Measurements from ENCODE around the gene ZNF593OS.

ZNF593OS gene

DNA sequence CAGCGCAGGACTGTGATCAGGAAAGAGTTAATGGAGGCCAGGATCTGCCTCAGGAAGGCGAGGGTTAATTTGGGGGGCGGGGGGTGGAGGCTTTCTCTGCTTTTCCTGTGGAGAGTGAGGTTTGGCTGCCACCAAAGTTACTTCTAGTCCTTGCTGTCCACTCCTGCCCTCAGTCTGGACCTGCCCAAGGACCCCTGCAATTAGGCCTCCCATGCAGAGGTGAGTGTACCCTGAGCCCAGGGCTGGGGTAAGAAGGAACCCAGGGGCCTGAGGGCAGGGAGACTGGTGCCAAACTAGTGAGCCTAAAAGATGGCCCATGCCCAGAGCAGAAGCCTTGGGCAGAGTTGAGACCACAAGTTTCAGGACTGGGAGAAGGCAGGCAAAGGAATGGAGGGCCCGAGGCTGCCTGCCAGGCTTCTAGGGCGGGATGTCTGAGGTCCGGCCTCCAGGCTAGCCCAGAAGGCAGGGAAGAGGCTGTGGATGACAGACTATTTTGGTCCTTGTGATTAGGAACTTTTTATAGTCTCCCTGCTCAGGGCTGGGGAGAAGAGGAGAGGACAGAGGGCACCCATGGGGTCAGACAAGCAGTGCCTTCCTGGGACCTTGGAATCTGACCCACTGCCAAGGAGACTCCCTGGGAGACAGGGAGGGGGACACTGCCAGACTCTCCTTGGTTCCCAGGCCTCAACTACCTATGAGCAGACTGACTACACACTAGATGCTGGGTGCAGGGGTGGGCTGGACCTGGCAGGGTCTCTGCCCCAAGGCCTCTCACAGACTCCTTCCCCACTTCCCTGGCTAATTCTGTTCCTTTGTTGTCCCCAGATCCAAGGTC is 12.5 kb downstream of the ZNF593OS start, which contains the start of gene FAM110D:
Gene FAM110D (plus strand): TSS at position 172 of the 835 bp plus-strand sequence. CDS start 2,213 bp downstream, outside the sequence.
- ATAC-seq (ENCODE audit: insufficient read depth, low read depth) (no peak), DNase-seq (no peak)
- Histone ChIP-seq H3K27ac (ENCODE audit: low read length) (no peak within 1 kb of the TSS), H2AFZ (ENCODE audit: low read depth, low read length) (no peak within 1 kb of the TSS), H3K36me3 (ENCODE audit: insufficient read depth, low read length) (no peaks in the 10 kb centered on the region), H3K9ac (ENCODE audit: low read depth, low read length) (no peak within 1 kb of the TSS), H3K27me3 (ENCODE audit: insufficient read depth, low read length, poor library complexity) (peaks cover 39% of the 10 kb centered on the region), H3K79me2 (ENCODE audit: insufficient read depth, low read length) (no peaks in the 10 kb centered on the region), H3K4me1 (ENCODE audit: insufficient read depth, low read length) (peaks cover 25% of the 10 kb centered on the region), H3K4me2 (ENCODE audit: insufficient read depth, low read length) (no peak within 1 kb of the TSS), H3K4me3 (ENCODE audit: low read depth in 1 of 2, low read length in 2 of 2) (no peak within 1 kb of the TSS), H4K20me1 (ENCODE audit: insufficient read depth, low read length) (no peaks in the 10 kb centered on the region), H3K9me3 (ENCODE audit: insufficient read depth, low read length, severe bottlenecking) (no peaks in the 10 kb centered on the region)
- TF ChIP-seq EZH2 (IDR thresholded peaks at IDR 0.05; ENCODE audit: borderline replicate concordance, low read depth, low read length, severe bottlenecking): no peak
- TF ChIP-seq, protein P1, sequence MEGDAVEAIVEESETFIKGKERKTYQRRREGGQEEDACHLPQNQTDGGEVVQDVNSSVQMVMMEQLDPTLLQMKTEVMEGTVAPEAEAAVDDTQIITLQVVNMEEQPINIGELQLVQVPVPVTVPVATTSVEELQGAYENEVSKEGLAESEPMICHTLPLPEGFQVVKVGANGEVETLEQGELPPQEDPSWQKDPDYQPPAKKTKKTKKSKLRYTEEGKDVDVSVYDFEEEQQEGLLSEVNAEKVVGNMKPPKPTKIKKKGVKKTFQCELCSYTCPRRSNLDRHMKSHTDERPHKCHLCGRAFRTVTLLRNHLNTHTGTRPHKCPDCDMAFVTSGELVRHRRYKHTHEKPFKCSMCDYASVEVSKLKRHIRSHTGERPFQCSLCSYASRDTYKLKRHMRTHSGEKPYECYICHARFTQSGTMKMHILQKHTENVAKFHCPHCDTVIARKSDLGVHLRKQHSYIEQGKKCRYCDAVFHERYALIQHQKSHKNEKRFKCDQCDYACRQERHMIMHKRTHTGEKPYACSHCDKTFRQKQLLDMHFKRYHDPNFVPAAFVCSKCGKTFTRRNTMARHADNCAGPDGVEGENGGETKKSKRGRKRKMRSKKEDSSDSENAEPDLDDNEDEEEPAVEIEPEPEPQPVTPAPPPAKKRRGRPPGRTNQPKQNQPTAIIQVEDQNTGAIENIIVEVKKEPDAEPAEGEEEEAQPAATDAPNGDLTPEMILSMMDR (IDR thresholded peaks at IDR 0.05; ENCODE audit: borderline replicate concordance, extremely low read depth, low read length, poor library complexity, severe bottlenecking): no peak

DNA sequence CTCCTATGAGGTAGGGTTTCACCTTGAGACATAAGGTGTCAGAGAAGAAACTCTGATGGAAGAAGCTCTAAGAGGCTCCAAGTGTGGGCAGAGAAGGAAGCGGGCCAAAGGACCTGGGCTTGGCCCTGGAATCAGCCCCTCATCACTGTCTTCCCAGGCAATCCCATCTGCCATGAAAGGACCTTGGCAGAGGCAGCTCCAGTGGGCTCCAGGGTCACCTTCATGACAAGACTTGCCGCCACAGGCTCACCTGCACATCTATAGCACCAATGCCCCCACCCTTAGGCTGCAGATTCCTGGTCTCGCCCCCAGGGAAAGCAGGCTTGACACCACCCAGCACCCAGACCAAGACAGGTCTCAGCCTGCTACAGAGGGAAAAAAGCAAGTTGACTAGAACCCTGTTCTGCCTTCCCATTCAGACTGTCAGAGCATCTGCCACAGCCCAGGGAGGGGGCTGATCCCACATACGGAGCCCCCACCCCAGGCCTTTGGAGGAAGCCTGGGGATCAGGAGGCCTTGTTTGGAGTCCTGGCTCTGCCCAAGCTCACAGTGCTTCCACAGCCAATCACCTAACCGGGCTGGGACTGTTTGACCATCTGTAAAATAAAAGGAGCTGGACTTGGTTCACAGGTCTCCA is 13.2 kb downstream of the ZNF593OS start:
- no peak for ATAC-seq (ENCODE audit: insufficient read depth, low read depth)
- Histone ChIP-seq H3K9me3 (ENCODE audit: insufficient read depth, low read length, severe bottlenecking) (no peaks in the 10 kb centered on the region), H3K36me3 (ENCODE audit: insufficient read depth, low read length) (no peaks in the 10 kb centered on the region), H3K4me3 (ENCODE audit: low read depth in 1 of 2, low read length in 2 of 2) (no peak overlapping the region), H3K4me1 (ENCODE audit: insufficient read depth, low read length) (peaks cover 20% of the 10 kb centered on the region), H3K9ac (ENCODE audit: low read depth, low read length) (no peak overlapping the region), H2AFZ (ENCODE audit: low read depth, low read length) (no peak overlapping the region), H4K20me1 (ENCODE audit: insufficient read depth, low read length) (no peaks in the 10 kb centered on the region), H3K27ac (ENCODE audit: low read length) (no peak overlapping the region), H3K4me2 (ENCODE audit: insufficient read depth, low read length) (no peak overlapping the region), H3K27me3 (ENCODE audit: insufficient read depth, low read length, poor library complexity) (peaks cover 34% of the 10 kb centered on the region), H3K79me2 (ENCODE audit: insufficient read depth, low read length) (no peaks in the 10 kb centered on the region)
- DNase-seq: no peak
- TF ChIP-seq, protein P1 (IDR thresholded peaks at IDR 0.05; ENCODE audit: borderline replicate concordance, extremely low read depth, low read length, poor library complexity, severe bottlenecking): no peak

DNA sequence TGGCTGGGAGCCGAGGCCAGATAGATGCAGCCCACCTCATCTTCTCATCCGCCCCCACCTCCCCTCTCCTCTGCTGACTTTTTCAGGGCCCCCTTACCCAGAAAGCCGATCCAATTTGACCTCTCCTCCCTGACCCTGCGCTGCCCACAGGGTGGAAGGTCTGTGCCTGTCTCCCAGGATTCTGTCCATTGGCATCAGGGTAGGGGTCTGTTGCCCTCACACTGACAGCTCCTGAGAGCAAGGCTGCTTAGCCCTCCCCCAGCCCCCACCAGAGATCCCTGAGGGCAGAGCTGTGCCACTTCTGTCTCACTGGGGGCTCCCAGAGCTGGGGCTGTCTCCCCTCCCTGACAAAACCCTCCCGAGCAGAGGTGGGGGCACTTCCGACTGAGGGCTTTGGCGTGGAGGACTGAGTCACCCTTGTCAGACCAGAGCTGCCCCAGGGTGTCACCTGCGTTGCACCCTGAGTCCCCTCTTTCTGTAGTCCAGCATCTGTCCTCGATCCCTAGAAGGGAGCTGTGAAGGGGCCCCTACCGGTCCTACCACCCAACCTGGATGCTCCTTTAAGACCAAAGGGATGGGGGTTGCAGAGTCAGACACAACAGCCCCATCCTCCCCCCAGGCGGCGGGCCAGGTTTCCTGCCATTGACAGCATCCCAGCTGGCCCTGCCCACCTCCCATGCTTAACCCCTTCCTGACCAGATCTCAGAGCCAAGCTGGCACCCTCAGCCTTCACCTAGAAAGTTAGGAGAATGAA is 15.2 kb downstream of the ZNF593OS start:
- peak; percentile 67 for DNase-seq
- Histone ChIP-seq H3K79me2 (ENCODE audit: insufficient read depth, low read length) (no peaks in the 10 kb centered on the region), H4K20me1 (ENCODE audit: insufficient read depth, low read length) (no peaks in the 10 kb centered on the region), H3K9me3 (ENCODE audit: insufficient read depth, low read length, severe bottlenecking) (no peaks in the 10 kb centered on the region), H2AFZ (ENCODE audit: low read depth, low read length) (0 out of 2 replicates have a peak overlapping the region, but pooled peaks have one; percentile 10), H3K36me3 (ENCODE audit: insufficient read depth, low read length) (no peaks in the 10 kb centered on the region), H3K4me3 (ENCODE audit: low read depth in 1 of 2, low read length in 2 of 2) (peak overlapping the region in 1 of 2 experiments; percentile 1; a peak in 1 of 4 replicates), H3K4me2 (ENCODE audit: insufficient read depth, low read length) (peak overlapping the region; percentile 34), H3K9ac (ENCODE audit: low read depth, low read length) (peak overlapping the region; percentile 16; the same call in 1 of the 2 replicates), H3K27ac (ENCODE audit: low read length) (no peak overlapping the region), H3K4me1 (ENCODE audit: insufficient read depth, low read length) (peaks cover 20% of the 10 kb centered on the region), H3K27me3 (ENCODE audit: insufficient read depth, low read length, poor library complexity) (peaks cover 22% of the 10 kb centered on the region)
- TF ChIP-seq EZH2 (IDR thresholded peaks at IDR 0.05; ENCODE audit: borderline replicate concordance, low read depth, low read length, severe bottlenecking): no peak
- TF ChIP-seq, protein P1 (IDR thresholded peaks at IDR 0.05; ENCODE audit: borderline replicate concordance, extremely low read depth, low read length, poor library complexity, severe bottlenecking): no peak
- ATAC-seq (ENCODE audit: insufficient read depth, low read depth): peak; percentile 79

All from DND-41 (cell line).